KOPT-K1 (cell line): ENCODE measurements around the gene CAPN15.
A peak's percentile ranks its signal among the peaks of the same experiment; 100 is the strongest.

ENCODE experiments used
- H3K27ac ChIP-seq: fragments of 200-600 bp; sonication (generic); 2 replicates; pipeline ENCODE4 v1.5.1; 2016; ENCODE audit warnings: antibody characterized with exemption, mild to moderate bottlenecking, low read depth, low read length; ENCODE audit not compliant: poor library complexity, severe bottlenecking
- H3K36me3 ChIP-seq: fragments of 200-600 bp; sonication (generic); 2 replicates; pipeline ENCODE4 v1.5.1; 2017; ENCODE audit warnings: antibody characterized with exemption, mild to moderate bottlenecking, low read length, moderate library complexity; ENCODE audit not compliant: insufficient read depth
- H3K9me3 ChIP-seq: fragments of 200-600 bp; sonication (generic); 2 replicates; pipeline ENCODE4 v1.5.1; 2017; ENCODE audit warnings: antibody characterized with exemption, low read length, mild to moderate bottlenecking; ENCODE audit not compliant: insufficient read depth, poor library complexity, severe bottlenecking

CAPN15 gene

DNA sequence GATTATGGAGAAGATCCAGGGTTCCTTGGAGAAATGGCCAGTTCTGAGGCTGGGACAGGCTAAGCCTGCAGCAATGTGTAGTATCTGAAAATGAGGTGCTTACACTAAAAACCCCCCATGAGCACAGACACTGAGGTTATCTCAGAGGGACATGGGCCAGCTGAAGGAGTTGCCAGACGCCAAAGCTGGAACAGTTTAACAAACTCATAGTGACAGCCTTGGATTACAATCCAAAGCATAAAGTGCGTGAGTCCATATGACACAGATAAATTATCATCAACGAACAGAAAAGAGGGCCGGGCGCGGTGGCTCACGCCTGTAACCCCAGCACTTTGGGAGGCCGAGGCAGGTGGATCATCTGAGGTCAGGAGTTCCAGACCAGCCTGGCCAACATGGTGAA is 11.2 kb upstream of the CAPN15 start:
- H3K9me3 ChIP-seq: no peaks in the 10 kb centered on the region
- no peak overlapping the region for H3K27ac ChIP-seq
- peaks cover 45% of the 10 kb centered on the region; the same call in 1 of the 2 replicates for H3K36me3 ChIP-seq

- Histone ChIP-seq H3K27ac (no peak overlapping the region), H3K9me3 (no peaks in the 10 kb centered on the region), H3K36me3 (peaks cover 45% of the 10 kb centered on the region; the same call in 1 of the 2 replicates)
Observed at GRCh38 chr16:518858-519257, 8.7 kb upstream of the CAPN15 start.

DNA sequence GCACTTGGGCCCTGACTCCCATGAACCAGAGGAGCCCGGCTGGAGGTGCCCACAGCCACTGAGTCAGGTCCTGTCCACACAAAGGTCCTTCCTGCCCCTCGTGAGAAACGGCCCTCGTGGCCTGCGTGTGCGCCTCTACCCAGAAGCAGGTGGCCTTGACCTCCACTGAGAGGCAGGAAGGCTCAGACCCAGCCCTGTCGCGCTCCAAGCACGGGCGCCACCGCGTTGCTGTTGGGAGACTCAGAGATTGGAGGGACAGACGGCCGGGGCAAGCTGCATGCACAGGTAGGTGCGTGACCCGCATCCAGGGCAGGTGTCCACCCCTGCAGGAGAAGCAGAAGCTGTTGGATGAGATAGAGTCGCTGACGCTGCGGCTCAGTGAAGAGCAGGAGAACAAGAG is 8.1 kb upstream of the CAPN15 start:
- Histone ChIP-seq H3K36me3 (peaks cover 43% of the 10 kb centered on the region; the same call in 1 of the 2 replicates), H3K9me3 (no peaks in the 10 kb centered on the region), H3K27ac (no peak overlapping the region)

DNA sequence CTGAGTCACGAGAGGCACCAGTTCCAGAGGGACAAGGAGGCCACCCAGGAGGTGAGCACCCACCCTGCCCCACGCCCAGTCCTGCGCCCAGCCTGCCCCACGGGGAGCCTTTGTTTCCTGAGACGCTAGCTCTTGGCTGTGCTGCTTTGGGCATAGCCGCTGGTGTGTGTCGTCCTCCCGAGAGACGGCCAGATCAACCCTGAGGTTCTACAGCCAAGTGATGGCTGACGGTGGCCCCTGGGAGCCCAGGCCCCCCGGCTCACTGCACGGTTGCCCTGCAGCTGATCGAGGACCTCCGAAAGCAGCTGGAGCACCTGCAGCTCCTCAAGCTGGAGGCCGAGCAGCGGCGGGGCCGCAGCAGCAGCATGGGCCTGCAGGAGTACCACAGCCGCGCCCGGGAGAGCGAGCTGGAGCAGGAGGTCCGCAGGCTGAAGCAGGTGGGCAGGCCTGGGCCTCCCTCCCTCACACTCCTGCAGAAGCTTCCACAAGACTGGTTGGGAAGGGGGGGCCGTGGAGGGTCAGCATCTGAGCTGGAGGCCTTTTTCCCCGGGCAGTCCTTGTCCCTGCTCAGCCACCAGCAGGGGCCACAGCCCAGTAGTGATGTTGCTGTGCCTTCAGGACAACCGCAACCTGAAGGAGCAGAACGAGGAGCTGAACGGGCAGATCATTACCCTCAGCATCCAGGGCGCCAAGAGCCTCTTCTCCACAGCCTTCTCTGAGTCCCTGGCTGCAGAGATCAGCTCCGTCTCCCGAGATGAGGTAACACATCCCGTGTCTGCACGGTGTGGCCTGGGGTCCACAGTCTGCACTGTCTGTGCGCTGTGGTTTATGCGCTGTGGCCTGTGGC is 7.4 kb upstream of the CAPN15 start:
- Histone ChIP-seq H3K36me3 (peaks cover 43% of the 10 kb centered on the region; the same call in 1 of the 2 replicates), H3K27ac (no peak overlapping the region), H3K9me3 (no peaks in the 10 kb centered on the region)

- Histone ChIP-seq H3K27ac (no peak overlapping the region), H3K36me3 (peaks cover 42% of the 10 kb centered on the region; the same call in 1 of the 2 replicates), H3K9me3 (no peaks in the 10 kb centered on the region)
Observed at GRCh38 chr16:520847-521246, 6.7 kb upstream of the CAPN15 start.

DNA sequence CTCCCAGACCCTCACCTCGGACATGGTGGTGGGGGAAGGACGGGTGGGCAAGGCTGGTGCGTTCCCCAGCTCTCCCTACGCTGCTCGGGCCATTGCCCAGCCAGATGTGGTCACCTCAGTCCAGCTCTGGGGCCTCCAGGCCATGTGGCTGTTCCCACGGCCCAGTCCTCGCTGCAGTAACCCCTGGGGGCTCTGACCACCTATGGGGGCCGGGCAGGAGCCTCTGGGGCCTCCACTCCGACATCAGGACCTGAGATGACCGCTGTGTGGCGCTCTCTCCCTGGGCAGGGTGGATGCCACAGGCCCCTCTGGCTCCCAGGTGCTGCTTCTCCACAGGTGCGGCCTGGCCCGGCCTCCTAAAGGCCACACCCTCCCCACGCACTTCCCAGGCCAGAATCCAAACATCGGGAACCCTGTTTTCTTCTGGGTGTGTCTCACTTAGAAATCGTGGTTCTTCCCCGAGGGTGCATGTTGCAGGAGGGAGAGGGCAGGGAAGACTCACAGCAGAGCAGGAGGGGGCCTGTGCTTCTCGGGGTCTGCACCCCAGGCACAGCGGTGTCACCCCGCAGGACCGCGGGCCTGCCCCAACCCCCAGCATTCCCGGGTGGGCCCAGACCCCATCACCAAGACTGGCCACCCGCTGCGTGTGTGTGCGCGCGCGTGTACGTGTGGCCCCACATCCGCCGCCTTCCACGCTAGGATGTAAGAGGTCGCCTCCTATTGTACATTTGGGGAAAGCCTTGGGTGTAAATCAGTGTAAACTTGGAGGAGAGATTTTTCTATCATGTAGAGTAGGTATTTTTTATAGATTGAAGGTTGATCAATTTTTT is 5.9 kb upstream of the CAPN15 start:
- peaks cover 36% of the 10 kb centered on the region; the same call in 1 of the 2 replicates for H3K36me3 ChIP-seq
- H3K27ac ChIP-seq: no peak overlapping the region
- no peaks in the 10 kb centered on the region for H3K9me3 ChIP-seq

- Histone ChIP-seq H3K9me3 (no peaks in the 10 kb centered on the region), H3K27ac (no peak overlapping the region), H3K36me3 (peaks cover 36% of the 10 kb centered on the region; the same call in 1 of the 2 replicates)
Observed at GRCh38 chr16:522320-523096, 5.0 kb upstream of the CAPN15 start.

- no peaks in the 10 kb centered on the region for H3K9me3 ChIP-seq
- no peak overlapping the region for H3K27ac ChIP-seq
- peaks cover 36% of the 10 kb centered on the region; the same call in 1 of the 2 replicates for H3K36me3 ChIP-seq
Observed at GRCh38 chr16:523097-523741, 4.3 kb upstream of the CAPN15 start.

DNA sequence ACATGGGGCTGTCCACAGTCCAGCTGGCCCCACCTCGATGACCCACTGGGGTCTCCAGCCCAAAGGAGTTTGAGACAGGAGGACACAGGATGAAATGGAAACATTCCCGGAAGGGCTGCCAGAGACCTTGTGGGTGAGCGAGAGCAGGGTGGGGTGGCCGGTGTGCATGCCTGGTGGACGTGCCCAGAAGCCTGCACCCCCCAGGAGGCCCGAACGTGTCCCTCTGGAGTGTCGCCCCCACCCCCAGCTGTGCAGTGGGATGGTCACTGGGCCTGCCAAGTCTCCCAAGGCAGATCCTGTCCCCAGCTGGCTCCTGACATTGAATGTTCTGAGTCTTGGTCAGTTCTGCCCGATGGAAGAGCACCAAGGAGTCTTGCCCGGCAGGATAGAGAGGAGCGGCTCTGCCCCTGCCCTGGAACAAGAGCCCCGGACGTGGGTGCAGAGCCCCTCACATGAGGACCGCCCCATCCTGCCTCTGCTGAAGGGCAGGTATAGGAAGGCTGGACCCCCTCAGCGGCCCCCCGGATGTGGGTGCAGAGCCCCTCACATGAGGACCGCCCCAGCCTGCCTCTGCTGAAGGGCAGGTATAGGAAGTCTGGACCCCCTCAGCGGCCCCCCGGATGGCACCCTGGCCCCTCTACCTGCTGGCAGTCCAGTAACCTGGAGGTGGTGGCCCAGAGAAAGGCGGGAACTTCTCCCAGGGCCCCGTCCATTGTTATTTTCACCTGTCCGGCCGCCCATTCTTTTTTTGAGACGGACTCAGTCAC is 3.1 kb upstream of the CAPN15 start:
- Histone ChIP-seq H3K27ac (no peak overlapping the region), H3K9me3 (no peaks in the 10 kb centered on the region), H3K36me3 (peaks cover 29% of the 10 kb centered on the region; the same call in 1 of the 2 replicates)

- Histone ChIP-seq H3K27ac (no peak overlapping the region), H3K9me3 (no peaks in the 10 kb centered on the region), H3K36me3 (peaks cover 29% of the 10 kb centered on the region; the same call in 1 of the 2 replicates)
Observed at GRCh38 chr16:525123-525519, 2.4 kb upstream of the CAPN15 start.

GRCh38 chr16:525520-526180 is 1.9 kb upstream of the CAPN15 start:
- peaks cover 25% of the 10 kb centered on the region; the same call in 1 of the 2 replicates for H3K36me3 ChIP-seq
- H3K27ac ChIP-seq: peak overlapping the region; percentile 13
- no peaks in the 10 kb centered on the region for H3K9me3 ChIP-seq

- Histone ChIP-seq H3K9me3 (no peaks in the 10 kb centered on the region), H3K27ac (peak overlapping the region; percentile 82), H3K36me3 (peaks cover 20% of the 10 kb centered on the region; the same call in 1 of the 2 replicates)
Observed at GRCh38 chr16:526181-527014, 1.1 kb upstream of the CAPN15 start.
